ENCODE measurements around the gene NEU4. TPM values are rescaled to one million over a fixed set of nuclear protein-coding genes. Genes with fewer than 3 reads are reported as not detected.
"Not testable (repeated sequence)": the region's sequence is repeated elsewhere in the genome, so short reads cannot be mapped to it uniquely, and the experiment has no call there.

Gene NEU4
- polyA plus RNA-seq, 3 donors: 0.26 to 2.6 (median 0.99) TPM

DNA sequence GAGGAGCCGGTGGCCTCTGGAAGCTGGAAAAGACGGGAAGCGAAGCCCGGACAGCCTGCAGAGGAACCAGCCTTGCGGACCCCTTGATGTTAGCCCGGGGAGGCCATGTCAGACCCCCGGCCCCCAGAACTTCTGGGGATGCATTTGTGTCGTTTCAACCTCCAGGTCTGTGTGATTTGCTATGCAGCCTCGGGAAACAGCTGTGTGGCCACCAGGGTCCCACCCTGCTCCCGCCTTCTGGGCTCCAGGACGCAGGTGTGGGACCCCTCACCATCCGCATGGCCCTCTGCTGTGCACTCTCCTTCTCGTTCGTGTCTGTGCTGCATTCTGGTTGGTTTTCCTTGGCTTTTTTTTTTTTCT is 13.3 kb downstream of the NEU4 start:
- peaks cover 7 to 13% (median 12%) of the 10 kb centered on the region in 3 donors for H3K27me3 Mint-ChIP-seq (ENCODE audit: low read depth in 3 of 3)
- WGBS (ENCODE audit: insufficient coverage): 83% methylated on average over 11 of the region's 14 CpGs

DNA sequence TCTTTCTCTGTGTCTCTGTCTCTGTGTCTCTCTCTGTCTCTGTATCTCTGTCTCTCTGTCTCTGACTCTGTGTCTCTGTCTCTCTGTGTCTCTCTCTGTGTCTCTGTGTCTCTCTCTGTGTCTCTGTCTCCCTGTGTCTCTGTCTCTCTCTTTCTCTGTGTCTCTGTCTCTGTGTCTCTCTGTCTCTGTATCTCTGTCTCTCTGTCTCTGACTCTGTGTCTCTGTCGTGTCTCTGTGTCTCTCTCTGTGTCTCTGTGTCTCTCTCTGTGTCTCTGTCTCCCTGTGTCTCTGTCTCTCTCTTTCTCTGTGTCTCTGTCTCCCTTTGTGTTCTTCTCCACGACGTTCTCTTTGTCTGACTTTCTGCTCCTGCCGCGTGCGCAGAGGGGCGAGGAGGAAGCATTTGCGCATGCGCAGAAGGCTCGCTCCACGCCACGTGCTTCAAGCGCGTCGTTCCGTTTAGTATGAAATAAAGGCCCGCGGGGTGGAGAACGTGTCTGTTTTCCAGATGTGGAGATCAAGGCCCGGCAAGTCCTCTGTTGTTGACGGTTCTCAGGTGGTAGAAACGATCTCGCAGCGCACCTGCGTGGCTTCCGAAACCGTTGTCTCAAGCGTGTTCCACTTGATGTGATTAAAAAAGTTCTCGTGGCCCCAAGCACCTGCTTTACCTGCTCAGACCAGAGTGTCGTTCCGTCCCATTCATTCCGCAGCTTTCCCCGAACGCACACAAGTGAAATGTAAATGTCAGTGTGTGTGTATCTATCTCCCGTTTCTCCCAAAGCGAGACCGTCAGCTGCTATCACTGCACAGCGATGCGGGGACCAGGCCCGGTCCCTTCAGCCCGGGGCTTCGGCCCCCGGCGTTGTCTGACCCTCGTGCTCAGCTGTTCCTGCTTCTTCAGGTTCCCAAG is 14.8 kb downstream of the NEU4 start:
- H3K9ac ChIP-seq (ENCODE audit: insufficient read depth, low read length, poor library complexity, severe bottlenecking); H2AFZ ChIP-seq (ENCODE audit: insufficient read depth, low read depth, low read length, poor library complexity, severe bottlenecking); H3K27me3 Mint-ChIP-seq (ENCODE audit: low read depth in 3 of 3); H3K79me2 ChIP-seq (ENCODE audit: insufficient read depth, low read length); H3K4me1 ChIP-seq (ENCODE audit: control insufficient read depth in 1 of 2, insufficient read depth in 2 of 2, low read length in 2 of 2); H3K27me3 ChIP-seq (ENCODE audit: control insufficient read depth in 2 of 2, insufficient read depth in 2 of 2, low read length in 2 of 2); DNase-seq; H3K27ac ChIP-seq (ENCODE audit: low read depth in 1 of 2, low read length in 2 of 2); H4K20me1 ChIP-seq (ENCODE audit: insufficient read depth, low read length); H3K4me1 Mint-ChIP-seq; H3K4me3 Mint-ChIP-seq; H3K36me3 ChIP-seq (replicated peaks in 1 of 2; ENCODE audit: control insufficient read depth in 1 of 2, insufficient read depth in 2 of 2, low read length in 2 of 2); H3K4me2 ChIP-seq (replicated peaks; ENCODE audit: extremely low read depth, low read length, poor library complexity, severe bottlenecking); intact Hi-C loops (cut with micrococcal nuclease); H3K36me3 Mint-ChIP-seq; H3K4me3 ChIP-seq (replicated peaks in 1 of 3; ENCODE audit: low read depth in 2 of 3, low read length in 3 of 3): not testable (repeated sequence)
- peaks cover 15 to 37% (median 35%) of the 10 kb centered on the region in 7 donors for H3K9me3 Mint-ChIP-seq
- 96% methylated on average over 38 of the region's 45 CpGs for WGBS (ENCODE audit: insufficient coverage)
- H3K27ac Mint-ChIP-seq: peak overlapping the region in 1 of 7 donors; percentile 5
- peaks cover 12 to 20% of the 10 kb centered on the region in 2 donors for H3K9me3 ChIP-seq (replicated peaks in 1 of 2; ENCODE audit: control insufficient read depth in 1 of 2, insufficient read depth in 1 of 2, low read length in 2 of 2)

More for the DNA sequence above, 13.3 kb downstream of the NEU4 start:
- Histone ChIP-seq H3K79me2 (ENCODE audit: insufficient read depth, low read length) (no peaks in the 10 kb centered on the region), H3K36me3 (replicated peaks in 1 of 2; ENCODE audit: control insufficient read depth in 1 of 2, insufficient read depth in 2 of 2, low read length in 2 of 2) (no peaks in the 10 kb centered on the region), H3K4me1 (ENCODE audit: control insufficient read depth in 1 of 2, insufficient read depth in 2 of 2, low read length in 2 of 2) (peaks cover 11 to 13% of the 10 kb centered on the region in 2 donors), H3K4me3 (replicated peaks in 1 of 3; ENCODE audit: low read depth in 2 of 3, low read length in 3 of 3) (no peak overlapping the region), H3K4me2 (replicated peaks; ENCODE audit: extremely low read depth, low read length, poor library complexity, severe bottlenecking) (no peak overlapping the region), H3K27me3 (ENCODE audit: control insufficient read depth in 2 of 2, insufficient read depth in 2 of 2, low read length in 2 of 2) (no peaks in the 10 kb centered on the region), H3K9me3 (replicated peaks in 1 of 2; ENCODE audit: control insufficient read depth in 1 of 2, insufficient read depth in 1 of 2, low read length in 2 of 2) (peaks cover 8 to 10% of the 10 kb centered on the region in 2 donors), H4K20me1 (ENCODE audit: insufficient read depth, low read length) (no peaks in the 10 kb centered on the region), H3K9ac (ENCODE audit: insufficient read depth, low read length, poor library complexity, severe bottlenecking) (no peak overlapping the region), H3K27ac (ENCODE audit: low read depth in 1 of 2, low read length in 2 of 2) (no peak overlapping the region), H2AFZ (ENCODE audit: insufficient read depth, low read depth, low read length, poor library complexity, severe bottlenecking) (no peak overlapping the region)
- TF ChIP-seq, protein P1, sequence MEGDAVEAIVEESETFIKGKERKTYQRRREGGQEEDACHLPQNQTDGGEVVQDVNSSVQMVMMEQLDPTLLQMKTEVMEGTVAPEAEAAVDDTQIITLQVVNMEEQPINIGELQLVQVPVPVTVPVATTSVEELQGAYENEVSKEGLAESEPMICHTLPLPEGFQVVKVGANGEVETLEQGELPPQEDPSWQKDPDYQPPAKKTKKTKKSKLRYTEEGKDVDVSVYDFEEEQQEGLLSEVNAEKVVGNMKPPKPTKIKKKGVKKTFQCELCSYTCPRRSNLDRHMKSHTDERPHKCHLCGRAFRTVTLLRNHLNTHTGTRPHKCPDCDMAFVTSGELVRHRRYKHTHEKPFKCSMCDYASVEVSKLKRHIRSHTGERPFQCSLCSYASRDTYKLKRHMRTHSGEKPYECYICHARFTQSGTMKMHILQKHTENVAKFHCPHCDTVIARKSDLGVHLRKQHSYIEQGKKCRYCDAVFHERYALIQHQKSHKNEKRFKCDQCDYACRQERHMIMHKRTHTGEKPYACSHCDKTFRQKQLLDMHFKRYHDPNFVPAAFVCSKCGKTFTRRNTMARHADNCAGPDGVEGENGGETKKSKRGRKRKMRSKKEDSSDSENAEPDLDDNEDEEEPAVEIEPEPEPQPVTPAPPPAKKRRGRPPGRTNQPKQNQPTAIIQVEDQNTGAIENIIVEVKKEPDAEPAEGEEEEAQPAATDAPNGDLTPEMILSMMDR (IDR thresholded peaks at IDR 0.05): no peak
- intact Hi-C loops (cut with micrococcal nuclease): no loop called here
- no peak overlapping the region for H3K27ac Mint-ChIP-seq
- DNase-seq: no peak
- no peak overlapping the region for H3K4me3 Mint-ChIP-seq
- H3K9me3 Mint-ChIP-seq: peaks cover 15 to 28% (median 23%) of the 10 kb centered on the region in 7 donors
- peaks cover 17% of the 10 kb centered on the region for H3K4me1 Mint-ChIP-seq
- H3K36me3 Mint-ChIP-seq: no peaks in the 10 kb centered on the region

All from CD14-positive monocyte (primary cell).